Right lobe of liver (tissue), 4 donors: ENCODE data around the gene KCTD20.

Source experiments
- CTCF ChIP-seq, 4 donors: fragments of 200-600 bp in 3 of 4; fragments of 450-650 bp in 1 of 4; IDR thresholded peaks; one replicate each; pipeline versions ENCODE4 v1.5.1 to v1.8.0; 2016 to 2022; ENCODE audit warnings: antibody characterized with exemption in 4 of 4, mild to moderate bottlenecking in 2 of 4
- POLR2A ChIP-seq: fragments of 450-650 bp; IDR thresholded peaks from one replicate; pipeline ENCODE4 v1.6.1; 2017; ENCODE audit warnings: antibody characterized with exemption, mild to moderate bottlenecking
- donor health status: DM: no; HTN: no; CAD: no.
- donor health status: DM: no; HTN: no; CAD: no.
- donor health status: DM: no; HTN: yes; CAD: no.

- TF ChIP-seq CTCF (IDR thresholded peaks at IDR 0.05) (no peak), POLR2A (no peak)
Observed at GRCh38 chr6:36523451-36523850, 80.7 kb downstream of the KCTD20 start.
